GM12872 (cell line): Measurements from ENCODE around the gene FBXO21.

Experiments
- CTCF ChIP-seq: IDR thresholded peaks from 3 replicates; pipeline ENCODE4 v1.5.1; 2011; ENCODE audit warnings: low read depth, mild to moderate bottlenecking, low read length, moderate library complexity; ENCODE audit not compliant: insufficient read depth

The FBXO21 gene

GRCh38 chr12:117102800-117103181 lies 87.5 kb downstream of the FBXO21 start:
- no peak for TF ChIP-seq CTCF

- TF ChIP-seq CTCF: no peak
Measured at GRCh38 chr12:117101953-117102799, 88.1 kb downstream of the FBXO21 start.

- TF ChIP-seq CTCF: no peak
Measured at GRCh38 chr12:117100851-117101673, 89.2 kb downstream of the FBXO21 start.

DNA sequence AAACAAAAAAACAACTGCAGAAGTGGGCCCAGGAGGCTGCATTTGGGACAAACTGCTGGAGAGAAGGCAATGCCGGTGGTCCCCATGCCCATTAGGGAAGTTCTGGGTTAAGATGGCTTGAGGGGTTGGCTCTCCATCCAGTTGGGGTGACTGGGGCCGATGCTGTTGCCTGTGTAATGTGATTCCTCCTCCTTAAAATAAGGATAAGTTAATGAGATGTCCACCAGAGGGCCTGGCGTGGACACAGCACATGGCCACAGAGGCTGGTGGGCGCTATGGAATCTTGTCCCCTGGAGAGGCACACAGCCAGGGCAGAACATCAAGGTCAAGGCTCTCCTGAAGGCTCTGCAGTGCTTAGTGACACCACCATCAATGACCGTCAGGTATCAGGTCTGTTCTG lies 90.0 kb downstream of the FBXO21 start:
- no peak for TF ChIP-seq CTCF

- TF ChIP-seq CTCF: no peak
Measured at GRCh38 chr12:117098361-117099217, 91.7 kb downstream of the FBXO21 start.

- no peak for TF ChIP-seq CTCF
Measured at GRCh38 chr12:117098024-117098360, 92.3 kb downstream of the FBXO21 start.

DNA sequence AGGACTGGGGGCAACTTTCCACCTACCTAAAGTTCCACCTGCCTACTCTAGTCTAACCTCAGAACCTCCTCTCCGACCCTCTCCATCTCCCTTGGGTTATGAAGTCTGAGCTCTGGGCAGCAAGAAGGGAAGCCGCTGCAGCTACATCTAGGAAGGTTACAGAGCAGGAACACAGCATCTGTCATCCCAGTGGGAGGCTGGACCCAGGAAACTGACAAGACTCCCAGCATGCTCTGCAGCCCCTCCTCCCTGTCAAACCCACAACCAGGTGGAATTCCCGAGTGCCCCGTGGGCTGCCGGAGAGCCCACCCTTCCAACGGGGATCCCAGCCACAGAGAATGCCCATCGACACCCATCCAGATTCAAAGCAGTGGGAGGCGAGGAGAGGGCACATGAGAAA lies 93.1 kb downstream of the FBXO21 start:
- TF ChIP-seq CTCF: no peak
